Stimulated activated effector memory CD8-positive, alpha-beta T cell treated with anti-CD3 and anti-CD28 coated beads, Interleukin-12 subunit alpha, Interleukin-12 subunit beta, amount 100 ng/mL, for 72 hours (primary cell): Measurements from ENCODE around the gene MOSPD3.
A peak's percentile ranks its signal among the peaks of the same experiment; 100 is the strongest.

ENCODE experiments used
- ATAC-seq: fragments of 150-1000 bp; cut with Tn5 transposase; 2 replicates; pipeline ENCODE4 v1.10.0; 2021
- DNase-seq, 2 donors: peaks; one replicate each; pipeline ENCODE4 v3.0.0; 2021 to 2022; ENCODE audit warnings: low spot score in 2 of 2
- H3K27ac Mint-ChIP-seq: one replicate; pipeline ENCODE4 v1.8.0; 2022; ENCODE audit warnings: mild to moderate bottlenecking, mixed read lengths
- H3K36me3 Mint-ChIP-seq: one replicate; pipeline ENCODE4 v1.8.0; 2022; ENCODE audit warnings: mild to moderate bottlenecking, mixed read lengths
- H3K4me1 Mint-ChIP-seq: one replicate; pipeline ENCODE4 v1.8.0; 2022; ENCODE audit warnings: mixed read lengths
- H3K4me3 Mint-ChIP-seq: one replicate; pipeline ENCODE4 v1.8.0; 2022; ENCODE audit warnings: mild to moderate bottlenecking, mixed read lengths
- H3K9me3 Mint-ChIP-seq: one replicate; pipeline ENCODE4 v1.8.0; 2022; ENCODE audit warnings: mixed read lengths

MOSPD3 gene

GRCh38 chr7:100572281-100572948, 39.9 kb upstream of the MOSPD3 start:
- H3K27ac Mint-ChIP-seq, result peak overlapping the region; percentile 85
- no peak overlapping the region for H3K4me3 Mint-ChIP-seq
- peaks cover 28% of the 10 kb centered on the region for H3K4me1 Mint-ChIP-seq
- H3K9me3 Mint-ChIP-seq, result no peaks in the 10 kb centered on the region
- H3K36me3 Mint-ChIP-seq, result peaks cover 46% of the 10 kb centered on the region
- no peak for ATAC-seq
- DNase-seq, result no peak

- H3K27ac Mint-ChIP-seq, result peak overlapping the region; percentile 85
- DNase-seq, result no peak
- no peak overlapping the region for H3K4me3 Mint-ChIP-seq
- ATAC-seq, result no peak
- H3K9me3 Mint-ChIP-seq, result no peaks in the 10 kb centered on the region
- H3K4me1 Mint-ChIP-seq, result peaks cover 22% of the 10 kb centered on the region
- peaks cover 42% of the 10 kb centered on the region for H3K36me3 Mint-ChIP-seq
Measured at GRCh38 chr7:100572949-100573675, 39.2 kb upstream of the MOSPD3 start.

GRCh38 chr7:100573691-100574361, 38.5 kb upstream of the MOSPD3 start, which contains the start of gene SAP25:
Gene SAP25 (minus strand): TSS chr7:100573900. CDS start chr7:100573742, 158 bp downstream.
- DNase-seq (no peak), ATAC-seq (no peak)
- Mint-ChIP-seq H3K9me3 (no peaks in the 10 kb centered on the region), H3K27ac (peak within 1 kb of the TSS; percentile 85), H3K4me3 (no peak within 1 kb of the TSS), H3K36me3 (peaks cover 39% of the 10 kb centered on the region), H3K4me1 (peaks cover 14% of the 10 kb centered on the region)

DNA sequence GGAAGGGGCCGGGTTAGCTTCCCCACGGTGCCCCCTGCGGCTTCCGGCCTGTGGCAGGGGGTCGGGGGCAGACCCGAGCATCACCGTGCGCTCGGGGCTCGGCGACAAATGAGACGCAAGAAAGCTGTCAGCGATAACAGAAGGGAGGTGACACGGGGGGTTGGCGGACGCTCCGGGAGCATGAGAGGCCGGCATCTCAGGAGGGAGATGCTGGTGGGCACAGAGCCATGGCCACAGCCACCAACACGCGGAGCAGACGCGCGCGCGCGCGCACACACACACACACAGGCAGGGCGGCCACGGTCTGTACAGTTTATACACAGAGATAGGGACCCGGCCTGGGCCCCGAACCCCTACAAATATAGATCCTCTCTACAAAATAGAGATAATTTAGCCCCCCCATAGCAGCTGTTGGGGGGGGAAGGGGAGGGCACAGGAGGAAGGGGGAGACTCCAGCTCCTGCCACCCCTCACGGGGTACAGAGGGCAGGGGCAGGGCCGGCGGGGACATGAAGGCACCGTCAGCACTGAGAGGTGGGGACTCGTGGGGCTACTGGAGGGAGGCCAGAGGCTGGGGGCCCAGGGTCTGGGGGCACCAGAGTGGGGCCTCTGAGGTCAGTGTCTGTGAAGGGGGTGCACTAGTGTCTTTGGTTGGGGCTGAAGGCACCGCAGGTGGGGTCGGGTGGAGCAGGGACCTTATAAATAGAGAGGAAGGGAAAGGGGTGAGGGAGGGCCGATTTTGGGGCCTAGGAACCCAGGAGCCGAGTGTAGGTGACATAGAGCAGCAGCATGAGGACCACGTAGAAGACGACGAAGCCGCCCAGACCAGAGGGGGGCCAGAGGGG, 37.8 kb upstream of the MOSPD3 start:
- H3K4me1 Mint-ChIP-seq, result peaks cover 7% of the 10 kb centered on the region
- H3K36me3 Mint-ChIP-seq, result peaks cover 32% of the 10 kb centered on the region
- DNase-seq (no peak), ATAC-seq (no peak)
- H3K9me3 Mint-ChIP-seq, result no peaks in the 10 kb centered on the region
- H3K4me3 Mint-ChIP-seq, result no peak overlapping the region
- H3K27ac Mint-ChIP-seq, result no peak overlapping the region

DNA sequence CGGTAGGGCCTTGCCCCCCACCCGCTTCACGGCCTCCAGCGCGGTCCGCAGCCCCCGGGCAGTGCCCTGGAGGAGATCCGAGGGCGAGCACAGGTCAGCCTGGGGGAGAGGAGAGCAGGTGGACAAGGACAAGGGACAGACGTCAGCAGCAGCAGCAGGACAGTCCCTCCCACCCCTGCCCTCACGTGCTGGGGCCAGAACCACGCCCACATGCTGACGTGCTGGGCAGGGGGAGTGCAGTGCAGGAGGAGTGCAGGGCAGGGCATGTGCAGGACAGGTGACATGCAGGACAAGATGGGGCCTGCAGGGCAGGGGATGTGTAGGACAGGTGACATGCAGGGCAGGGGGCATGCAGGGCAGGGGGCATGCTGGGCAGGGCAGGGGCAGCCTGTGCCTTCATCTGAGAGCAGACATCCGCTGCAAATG, 37.1 kb upstream of the MOSPD3 start:
- H3K36me3 Mint-ChIP-seq, result peaks cover 27% of the 10 kb centered on the region
- ATAC-seq (no peak), DNase-seq (no peak)
- peaks cover 6% of the 10 kb centered on the region for H3K4me1 Mint-ChIP-seq
- H3K27ac Mint-ChIP-seq, result peak overlapping the region; percentile 69
- H3K9me3 Mint-ChIP-seq, result no peaks in the 10 kb centered on the region
- H3K4me3 Mint-ChIP-seq, result no peak overlapping the region

GRCh38 chr7:100575746-100576383, 36.5 kb upstream of the MOSPD3 start:
- Mint-ChIP-seq H3K27ac (peak overlapping the region; percentile 69), H3K4me1 (peaks cover 6% of the 10 kb centered on the region), H3K36me3 (peaks cover 21% of the 10 kb centered on the region), H3K9me3 (no peaks in the 10 kb centered on the region), H3K4me3 (no peak overlapping the region)
- ATAC-seq (no peak), DNase-seq (no peak)

GRCh38 chr7:100576384-100576993, 35.9 kb upstream of the MOSPD3 start:
- Mint-ChIP-seq H3K4me1 (peaks cover 6% of the 10 kb centered on the region), H3K4me3 (no peak overlapping the region), H3K27ac (peak overlapping the region; percentile 69), H3K36me3 (peaks cover 17% of the 10 kb centered on the region), H3K9me3 (no peaks in the 10 kb centered on the region)
- ATAC-seq, result no peak
- no peak for DNase-seq

DNA sequence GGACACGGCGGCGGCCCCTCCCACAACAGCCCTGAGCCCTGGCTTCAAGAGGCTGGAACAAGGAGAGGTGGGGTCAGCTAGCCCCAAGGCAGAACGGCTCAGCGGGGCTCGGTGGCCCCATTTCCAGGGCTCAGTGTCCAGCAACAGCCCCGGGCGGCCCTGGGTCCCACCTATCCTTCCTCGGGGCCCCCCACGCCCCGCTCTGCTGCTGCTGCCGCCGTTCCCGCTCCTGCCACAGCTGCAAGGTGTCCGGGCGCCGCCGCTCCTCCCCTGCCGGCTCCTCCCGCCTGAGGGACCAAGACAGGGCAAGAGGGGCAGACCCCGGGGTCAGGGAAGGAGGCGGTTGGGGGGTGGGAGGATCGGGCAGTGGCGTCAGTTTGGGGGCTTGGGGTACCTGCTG, 35.2 kb upstream of the MOSPD3 start:
- no peaks in the 10 kb centered on the region for H3K9me3 Mint-ChIP-seq
- H3K4me1 Mint-ChIP-seq, result peaks cover 3% of the 10 kb centered on the region
- no peak for DNase-seq
- peaks cover 13% of the 10 kb centered on the region for H3K36me3 Mint-ChIP-seq
- H3K27ac Mint-ChIP-seq, result no peak overlapping the region
- no peak overlapping the region for H3K4me3 Mint-ChIP-seq
- no peak for ATAC-seq

DNA sequence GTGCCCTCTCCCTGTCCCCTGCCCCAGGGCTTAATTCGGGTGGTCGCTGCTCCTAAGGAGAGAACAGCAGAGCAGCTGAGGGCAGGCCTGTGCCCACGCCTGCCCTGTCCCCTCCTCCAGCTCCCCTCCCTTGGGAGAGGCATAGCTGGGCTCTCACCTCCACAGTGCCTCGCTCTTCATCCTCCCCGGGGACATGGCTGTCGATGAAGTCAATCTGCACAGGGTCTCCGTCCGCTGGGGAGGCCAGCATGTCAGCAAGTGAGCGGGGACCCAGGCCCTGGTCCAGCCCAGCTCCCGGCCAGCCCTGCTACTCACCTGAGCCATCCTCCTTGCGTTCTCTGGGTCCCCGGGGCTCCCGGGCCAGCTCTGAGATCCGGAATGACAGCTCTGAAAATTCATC, 34.8 kb upstream of the MOSPD3 start:
- Mint-ChIP-seq H3K4me1 (peaks cover 5% of the 10 kb centered on the region), H3K27ac (no peak overlapping the region), H3K9me3 (no peaks in the 10 kb centered on the region), H3K4me3 (no peak overlapping the region), H3K36me3 (peaks cover 9% of the 10 kb centered on the region)
- no peak for DNase-seq
- ATAC-seq, result no peak

DNA sequence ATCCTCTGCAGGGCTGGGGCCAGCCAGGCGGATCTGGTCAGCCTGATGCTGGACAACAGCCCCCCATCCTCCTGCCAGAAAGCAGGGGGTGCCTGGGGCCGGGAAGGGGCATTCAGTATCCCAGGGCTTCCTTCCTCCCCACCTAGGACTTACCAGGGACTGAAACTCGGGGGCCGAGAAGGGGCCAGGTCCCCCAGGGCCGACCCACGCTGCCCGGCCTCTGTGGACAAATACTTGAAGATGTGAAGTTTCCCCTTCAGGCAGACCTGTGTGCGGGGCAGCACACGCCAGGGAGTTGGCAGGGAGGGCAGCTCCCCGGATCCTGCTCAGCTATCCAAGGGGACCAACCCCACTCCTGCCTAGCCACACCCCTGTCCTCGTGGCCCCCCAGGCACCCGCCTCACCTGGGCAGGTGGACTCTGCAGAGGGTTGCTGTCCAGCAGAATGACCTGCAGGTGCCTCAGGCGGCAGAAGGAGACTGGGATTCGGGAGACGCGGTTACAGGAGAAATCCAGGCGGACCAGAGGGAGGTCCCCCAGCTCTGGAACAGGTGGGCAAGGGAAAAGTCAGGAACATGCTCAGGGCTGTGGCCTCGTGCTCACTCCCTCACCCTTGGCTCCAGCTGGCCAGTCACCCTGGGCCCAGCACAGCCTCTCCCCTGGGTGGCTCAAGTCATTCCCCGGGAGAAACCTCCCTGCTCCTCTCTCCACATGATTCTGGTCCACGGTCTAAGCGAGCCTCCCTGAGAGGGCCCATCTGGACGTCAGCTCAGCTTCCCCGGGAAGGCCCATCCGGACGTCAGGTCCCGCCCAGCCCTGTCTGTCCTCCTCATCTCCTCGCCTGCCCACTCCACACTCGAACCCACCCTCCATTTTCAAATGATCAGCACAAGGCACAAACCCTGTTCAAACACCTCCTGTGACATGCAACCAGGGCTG, 33.8 kb upstream of the MOSPD3 start:
- Mint-ChIP-seq H3K9me3 (no peaks in the 10 kb centered on the region), H3K4me3 (no peak overlapping the region), H3K4me1 (peaks cover 15% of the 10 kb centered on the region), H3K36me3 (peaks cover 5% of the 10 kb centered on the region), H3K27ac (peak overlapping the region; percentile 61)
- DNase-seq (no peak), ATAC-seq (no peak)

- Mint-ChIP-seq H3K36me3 (peaks cover 24% of the 10 kb centered on the region), H3K4me3 (no peak overlapping the region), H3K4me1 (peaks cover 36% of the 10 kb centered on the region), H3K9me3 (no peaks in the 10 kb centered on the region), H3K27ac (no peak overlapping the region)
- ATAC-seq, result no peak
- DNase-seq, result no peak
Measured at GRCh38 chr7:100580466-100581283, 31.7 kb upstream of the MOSPD3 start.

GRCh38 chr7:100582041-100582579, 30.2 kb upstream of the MOSPD3 start:
- peak overlapping the region; percentile 93 for H3K27ac Mint-ChIP-seq
- peak overlapping the region; percentile 97 for H3K4me3 Mint-ChIP-seq
- DNase-seq, result no peak
- ATAC-seq, result no peak
- H3K9me3 Mint-ChIP-seq, result no peaks in the 10 kb centered on the region
- peaks cover 44% of the 10 kb centered on the region for H3K4me1 Mint-ChIP-seq
- peaks cover 33% of the 10 kb centered on the region for H3K36me3 Mint-ChIP-seq
